Esophagus squamous epithelium (tissue), 5 donors: ENCODE measurements around the gene CATSPERE. TPM values are rescaled to one million over a fixed set of nuclear protein-coding genes. Genes with fewer than 3 reads are reported as not detected.

ENCODE experiments used
- DNase-seq: peaks from one replicate; lab custom pipeline; 2025; lab: John Stamatoyannopoulos, UW
- H3K27ac ChIP-seq, 4 donors: fragments of 200-600 bp; sonication (generic); one replicate each; pipeline ENCODE4 v1.5.1; 2016 to 2019; ENCODE audit warnings: mild to moderate bottlenecking in 1 of 4
- H3K27me3 ChIP-seq, 4 donors: fragments of 200-600 bp; sonication (generic); 1 replicate in 3 of 4; 2 replicates in 1 of 4; pipeline versions ENCODE4 v1.5.1 to v1.6.0; 2017 to 2021; ENCODE audit warnings: antibody characterized with exemption in 1 of 4
- H3K36me3 ChIP-seq, 3 donors: fragments of 200-600 bp; sonication (generic); one replicate each; pipeline ENCODE4 v1.5.1; 2016 to 2019
- H3K4me1 ChIP-seq, 3 donors: fragments of 200-600 bp; sonication (generic); one replicate each; pipeline ENCODE4 v1.5.1; 2017 to 2019
- H3K4me3 ChIP-seq, 4 donors: fragments of 200-600 bp; sonication (generic); 1 replicate in 3 of 4; 2 replicates in 1 of 4; pipeline ENCODE4 v1.5.1; 2016 to 2019; ENCODE audit warnings: mild to moderate bottlenecking in 2 of 4, moderate library complexity in 1 of 4
- H3K9me3 ChIP-seq, 3 donors: fragments of 200-600 bp; sonication (generic); one replicate each; pipeline ENCODE4 v1.5.1; 2016 to 2019
- CTCF ChIP-seq, 6 experiments: fragments of 450-650 bp in 4 of 6; fragments of 200-600 bp in 2 of 6; sonication (generic) in 2 of 6; IDR thresholded peaks; one replicate each; pipeline ENCODE4 v1.5.1; 2016 to 2019; ENCODE audit warnings: antibody characterized with exemption in 6 of 6, mild to moderate bottlenecking in 4 of 6, moderate library complexity in 4 of 6
- POLR2A ChIP-seq, 4 donors: fragments of 450-650 bp; IDR thresholded peaks; one replicate each; pipeline ENCODE4 v1.6.1; 2017; ENCODE audit warnings: antibody characterized with exemption in 4 of 4, mild to moderate bottlenecking in 4 of 4, moderate library complexity in 3 of 4
- WGBS, 2 donors: methylation state at CpG; one replicate each; pipeline ENCODE4 v1.1.5; 2018; 5-methylcytosine and 5-hydroxymethylcytosine counted together
- intact Hi-C: fragments of 100-400 bp; cut with DNase I; formaldehyde crosslinking; loops from one replicate; pipeline ENCODE4 v1.15.0; 2022
- total RNA-seq, 4 donors: library from RNA; depleted of rRNA; stranded (reverse); fragments of >200 nt; gene quantifications; one replicate each; pipeline ENCODE4 v1.1.0, GENCODE V29; 2016
- donor health status: DM: yes; HTN: yes; CAD: no.

CATSPERE gene
- total RNA-seq, 4 donors from 2014 or later = 0.23 to 2.7 (median 0.44) TPM

DNA sequence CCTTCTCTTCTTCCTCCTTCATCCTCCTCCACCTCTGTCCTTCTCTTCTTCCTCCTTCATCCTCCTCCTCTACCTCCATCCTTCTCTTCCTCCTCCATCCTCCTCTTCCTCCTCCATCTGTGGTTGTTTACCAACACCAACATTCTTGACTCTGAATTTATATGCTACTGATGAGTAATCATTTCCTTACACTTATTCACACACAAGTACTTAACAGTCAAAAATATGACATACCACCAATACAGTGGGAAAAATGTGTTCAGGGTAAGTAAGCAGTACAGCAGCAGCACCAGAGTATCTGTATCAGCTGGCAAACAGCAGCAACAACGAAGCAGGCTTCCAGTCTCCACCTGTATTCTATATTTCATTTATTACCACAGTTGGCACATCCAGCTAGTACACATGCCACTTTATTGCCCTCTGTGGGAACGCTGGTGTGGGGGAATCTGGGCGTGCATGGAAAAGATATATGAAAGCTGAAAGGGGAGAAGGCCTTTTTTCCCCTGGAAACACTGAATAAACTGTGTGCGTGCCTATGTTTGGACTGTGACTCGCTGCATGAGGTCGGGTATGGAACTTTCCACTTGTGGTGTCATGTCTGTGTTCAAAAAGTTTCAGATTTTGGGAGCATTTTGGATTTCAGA lies 25.4 kb upstream of the CATSPERE start:
- intact Hi-C loops = no loop called here
- H3K4me1 ChIP-seq = peaks cover 0 to 30% (median 12%) of the 10 kb centered on the region in 3 donors
- no peaks in the 10 kb centered on the region for H3K27me3 ChIP-seq
- DNase-seq = no peak
- WGBS, 2 donors = 44 to 46% methylated on average over 6 of the region's 6 CpGs
- peaks cover 0 to 63% (median 3%) of the 10 kb centered on the region in 3 donors for H3K36me3 ChIP-seq
- H3K9me3 ChIP-seq = no peaks in the 10 kb centered on the region
- H3K4me3 ChIP-seq = no peak overlapping the region
- H3K27ac ChIP-seq = no peak overlapping the region
- TF ChIP-seq CTCF (IDR thresholded peaks at IDR 0.05) (no peak), POLR2A (IDR thresholded peaks at IDR 0.05) (no peak)

- H3K27me3 ChIP-seq = no peaks in the 10 kb centered on the region
- TF ChIP-seq POLR2A (IDR thresholded peaks at IDR 0.05) (no peak), CTCF (IDR thresholded peaks at IDR 0.05) (no peak)
- H3K4me3 ChIP-seq = no peak overlapping the region
- intact Hi-C loops = no loop called here
- DNase-seq = no peak
- H3K9me3 ChIP-seq = no peaks in the 10 kb centered on the region
- peaks cover 0 to 30% (median 12%) of the 10 kb centered on the region in 3 donors for H3K4me1 ChIP-seq
- H3K27ac ChIP-seq = no peak overlapping the region
- 62 to 71% methylated on average over 7 of the region's 7 CpGs for WGBS, 2 donors
- H3K36me3 ChIP-seq = peaks cover 0 to 55% (median 3%) of the 10 kb centered on the region in 3 donors
Observed at GRCh38 chr1:244436336-244437085, 24.6 kb upstream of the CATSPERE start.

- DNase-seq = no peak
- intact Hi-C loops = no loop called here
Observed at GRCh38 chr1:244437086-244437468, 24.0 kb upstream of the CATSPERE start.

GRCh38 chr1:244439391-244440032 lies 21.6 kb upstream of the CATSPERE start:
- 68 to 98% methylated on average over 4 to 5 of the region's 8 CpGs for WGBS, 2 donors
- Histone ChIP-seq H3K36me3 (peaks cover 0 to 28% (median 3%) of the 10 kb centered on the region in 3 donors), H3K9me3 (no peaks in the 10 kb centered on the region), H3K27me3 (no peaks in the 10 kb centered on the region), H3K4me3 (no peak overlapping the region), H3K27ac (no peak overlapping the region), H3K4me1 (peaks cover 0 to 36% (median 12%) of the 10 kb centered on the region in 3 donors)
- no peak for DNase-seq
- intact Hi-C loops = no loop called here
- no peak for TF ChIP-seq CTCF (IDR thresholded peaks at IDR 0.05)
- TF ChIP-seq POLR2A (IDR thresholded peaks at IDR 0.05) = no peak

More at GRCh38 chr1:244437086-244437468, 24.0 kb upstream of the CATSPERE start:
- no peak for TF ChIP-seq POLR2A (IDR thresholded peaks at IDR 0.05)
- no peak for TF ChIP-seq CTCF (IDR thresholded peaks at IDR 0.05)
- Histone ChIP-seq H3K27ac (no peak overlapping the region), H3K4me3 (no peak overlapping the region), H3K4me1 (peaks cover 0 to 30% (median 12%) of the 10 kb centered on the region in 3 donors), H3K27me3 (no peaks in the 10 kb centered on the region), H3K36me3 (peaks cover 0 to 50% (median 3%) of the 10 kb centered on the region in 3 donors), H3K9me3 (no peaks in the 10 kb centered on the region)

GRCh38 chr1:244442850-244443249 lies 18.2 kb upstream of the CATSPERE start:
- intact Hi-C loops = no loop called here
- H3K4me1 ChIP-seq = peaks cover 11 to 56% (median 22%) of the 10 kb centered on the region in 3 donors
- 81 to 92% methylated on average over 2 of the region's 2 CpGs for whole genome bisulfite sequencing, 2 donors
- H3K9me3 ChIP-seq = no peaks in the 10 kb centered on the region
- H3K36me3 ChIP-seq = no peaks in the 10 kb centered on the region
- H3K27ac ChIP-seq = no peak overlapping the region
- no peak overlapping the region for H3K4me3 ChIP-seq
- TF ChIP-seq POLR2A (IDR thresholded peaks at IDR 0.05) (no peak), CTCF (IDR thresholded peaks at IDR 0.05) (no peak)
- no peak for DNase-seq
- H3K27me3 ChIP-seq = no peaks in the 10 kb centered on the region
